H9 (cell line): Measurements from ENCODE around the gene PAMR1. TPM values are rescaled to one million over a fixed set of nuclear protein-coding genes. Genes with fewer than 3 reads are reported as not detected.

Source experiments
- DNase-seq: peaks from one replicate; pipeline ENCODE4 v3.0.0-alpha.2; 2017
- H2AFZ ChIP-seq: one replicate; pipeline ENCODE4 v1.6.1; 2013; ENCODE audit warnings: mild to moderate bottlenecking, low read length, control low read depth, moderate library complexity
- H2AK5ac ChIP-seq: 2 replicates; pipeline ENCODE4 v1.6.1; 2013; ENCODE audit warnings: low read length, control low read depth, mixed read lengths; ENCODE audit not compliant: insufficient read length
- H2BK120ac ChIP-seq: one replicate; pipeline ENCODE4 v1.6.1; 2013; ENCODE audit warnings: low read depth, mild to moderate bottlenecking, low read length, control low read depth, inconsistent platforms; ENCODE audit not compliant: poor library complexity, severe bottlenecking
- H2BK12ac ChIP-seq: 2 replicates; pipeline ENCODE4 v1.6.1; 2013; ENCODE audit warnings: low read length, control low read depth, mixed read lengths, low read depth; ENCODE audit not compliant: insufficient read length
- H2BK15ac ChIP-seq: 2 replicates; pipeline ENCODE4 v1.6.1; 2013; ENCODE audit warnings: low read depth, low read length, control low read depth
- H2BK20ac ChIP-seq: one replicate; pipeline ENCODE4 v1.6.1; 2013; ENCODE audit warnings: low read depth, mild to moderate bottlenecking, low read length, control low read depth, inconsistent platforms; ENCODE audit not compliant: poor library complexity, severe bottlenecking
- H2BK5ac ChIP-seq: 2 replicates; pipeline ENCODE4 v1.6.1; 2013; ENCODE audit warnings: low read length, control low read depth, mixed read lengths; ENCODE audit not compliant: insufficient read length
- H3K14ac ChIP-seq: 2 replicates; pipeline ENCODE4 v1.6.1; 2013; ENCODE audit warnings: low read length, control low read depth; ENCODE audit not compliant: insufficient read depth
- H3K18ac ChIP-seq: 2 replicates; pipeline ENCODE4 v1.6.1; 2013; ENCODE audit warnings: low read depth, mild to moderate bottlenecking, mixed read lengths, low read length, control low read depth; ENCODE audit not compliant: insufficient read length
- H3K23ac ChIP-seq: 2 replicates; pipeline ENCODE4 v1.6.1; 2013; ENCODE audit warnings: low read length, control low read depth, mixed read lengths, low read depth; ENCODE audit not compliant: insufficient read length
- H3K23me2 ChIP-seq: 2 replicates; pipeline ENCODE4 v1.6.1; 2013; ENCODE audit warnings: low read depth, mild to moderate bottlenecking, mixed read lengths, low read length, control low read depth; ENCODE audit not compliant: insufficient read length, poor library complexity, severe bottlenecking
- H3K27ac ChIP-seq: 2 replicates; pipeline ENCODE4 v1.5.1; 2013; ENCODE audit warnings: low read length, control low read depth, mixed read lengths, low read depth; ENCODE audit not compliant: insufficient read length
- H3K27me3 ChIP-seq: 2 replicates; pipeline ENCODE4 v1.6.1; 2013; ENCODE audit warnings: low read length, control low read depth, inconsistent platforms; ENCODE audit not compliant: insufficient read depth
- H3K4ac ChIP-seq: 2 replicates; pipeline ENCODE4 v1.6.1; 2013; ENCODE audit warnings: low read depth, mild to moderate bottlenecking, control low read depth, inconsistent platforms, low read length, moderate library complexity
- H3K4me1 ChIP-seq: 2 replicates; pipeline ENCODE4 v1.6.1; 2013; ENCODE audit warnings: low read length, control low read depth, inconsistent platforms; ENCODE audit not compliant: insufficient read depth
- H3K4me2 ChIP-seq: 2 replicates; pipeline ENCODE4 v1.6.1; 2013; ENCODE audit warnings: low read length, control low read depth, mixed read lengths; ENCODE audit not compliant: insufficient read length, insufficient read depth
- H3K56ac ChIP-seq: 2 replicates; pipeline ENCODE4 v1.6.1; 2013; ENCODE audit warnings: low read depth, mild to moderate bottlenecking, mixed read lengths, low read length, control low read depth; ENCODE audit not compliant: insufficient read length
- H3K79me1 ChIP-seq: 2 replicates; pipeline ENCODE4 v1.6.1; 2013; ENCODE audit warnings: low read depth, mild to moderate bottlenecking, moderate library complexity, low read length, control low read depth, inconsistent platforms; ENCODE audit not compliant: insufficient read depth, poor library complexity, severe bottlenecking
- H3K79me2 ChIP-seq: 2 replicates; pipeline ENCODE4 v1.6.1; 2013; ENCODE audit warnings: low read length, control low read depth, inconsistent platforms; ENCODE audit not compliant: insufficient read depth
- H3K9ac ChIP-seq: 2 replicates; pipeline ENCODE4 v1.6.1; 2013; ENCODE audit warnings: low read length, control low read depth, mixed read lengths; ENCODE audit not compliant: insufficient read length; ENCODE audit errors: extremely low read depth
- H3K9me3 ChIP-seq: one replicate; pipeline ENCODE4 v1.6.1; 2013; ENCODE audit warnings: low read depth, low read length, inconsistent platforms; ENCODE audit not compliant: control insufficient read depth
- H3T11ph ChIP-seq: one replicate; pipeline ENCODE4 v1.6.1; 2013; ENCODE audit warnings: mild to moderate bottlenecking, low read length, control low read depth, inconsistent platforms
- H4K20me1 ChIP-seq: one replicate; pipeline ENCODE4 v1.6.1; 2013; ENCODE audit not compliant: control insufficient read depth, insufficient read length, insufficient read depth
- H4K5ac ChIP-seq: 2 replicates; pipeline ENCODE4 v1.6.1; 2013; ENCODE audit warnings: low read depth, mild to moderate bottlenecking, mixed read lengths, low read length, control low read depth; ENCODE audit not compliant: insufficient read length
- H4K8ac ChIP-seq: replicated peaks from 2 replicates; pipeline ENCODE4 v1.6.1; 2013; ENCODE audit warnings: low read length, control low read depth, mixed read lengths, low read depth; ENCODE audit not compliant: insufficient read length
- H4K91ac ChIP-seq: 2 replicates; pipeline ENCODE4 v1.6.1; 2013; ENCODE audit warnings: low read depth, mild to moderate bottlenecking, moderate library complexity, mixed read lengths, low read length, control low read depth; ENCODE audit not compliant: insufficient read length
- H3K27ac Mint-ChIP-seq, 3 experiments: 2 replicates in 2 of 3; 3 replicates in 1 of 3; pipeline ENCODE4 v1.8.0; 2020 to 2021; ENCODE audit warnings: mixed read lengths in 3 of 3, mild to moderate bottlenecking in 1 of 3, moderate library complexity in 1 of 3
- H3K27me3 Mint-ChIP-seq: 2 replicates; pipeline ENCODE4 v1.8.0; 2021; ENCODE audit warnings: low read depth, mild to moderate bottlenecking, moderate library complexity, mixed read lengths
- H3K36me3 Mint-ChIP-seq, 3 experiments: 2 replicates in 2 of 3; 3 replicates in 1 of 3; pipeline ENCODE4 v1.8.0; 2020 to 2021; ENCODE audit warnings: low read depth in 3 of 3, mixed read lengths in 3 of 3; ENCODE audit not compliant: insufficient read depth in 1 of 3
- H3K4me1 Mint-ChIP-seq, 2 experiments: 2 replicates each; pipeline ENCODE4 v1.8.0; 2020; ENCODE audit warnings: mixed read lengths in 2 of 2
- H3K4me3 Mint-ChIP-seq, 2 experiments: 2 replicates in 1 of 2; 3 replicates in 1 of 2; pipeline ENCODE4 v1.8.0; 2020 to 2021; ENCODE audit warnings: mild to moderate bottlenecking in 2 of 2, mixed read lengths in 2 of 2, moderate library complexity in 1 of 2
- H3K9me3 Mint-ChIP-seq, 2 experiments: 2 replicates in 1 of 2; 3 replicates in 1 of 2; pipeline ENCODE4 v1.8.0; 2020; ENCODE audit warnings: mild to moderate bottlenecking in 2 of 2, mixed read lengths in 2 of 2, moderate library complexity in 1 of 2
- WGBS: extraction: QIAGEN DNeasy Blood & Tissue Kit; methylation state at CpG from one replicate; pipeline ENCODE4 v1.1.7; 2013; ENCODE audit warnings: missing lambda C conversion rate, low lambda C conversion rate, mixed read lengths; ENCODE audit not compliant: insufficient read length; ENCODE audit errors: extremely low coverage; 5-methylcytosine and 5-hydroxymethylcytosine counted together
- total RNA-seq: library from RNA; stranded (reverse); gene quantifications from 2 replicates; pipeline ENCODE4 v1.2.1, GENCODE V29; 2021
- TF ChIP-seq, protein P1 (sequence below): fragments of 200-600 bp; sonication (generic); conservative IDR thresholded peaks from 3 replicates; pipeline ENCODE4 v1.8.0; 2021; ENCODE audit warnings: antibody characterized with exemption, mild to moderate bottlenecking

PAMR1 gene
- total RNA-seq, 1 experiment from 2014 or later = 2.4 TPM

- Mint-ChIP-seq H3K4me1 (no peaks in the 10 kb centered on the region), H3K4me3 (no peak overlapping the region), H3K36me3 (peaks cover 0 to 25% (median 4%) of the 10 kb centered on the region in 3 experiments; a peak in 4 of 7 replicates), H3K27ac (no peak overlapping the region), H3K27me3 (peaks cover 3% of the 10 kb centered on the region), H3K9me3 (peaks cover 17 to 34% of the 10 kb centered on the region in 2 experiments)
- Histone ChIP-seq H4K5ac (no peak overlapping the region), H3K23me2 (no peaks in the 10 kb centered on the region), H3K27me3 (no peaks in the 10 kb centered on the region), H2BK15ac (no peak overlapping the region), H3K79me2 (no peaks in the 10 kb centered on the region), H3K4me2 (no peak overlapping the region), H2BK120ac (no peak overlapping the region), H3K27ac (no peak overlapping the region), H2BK5ac (no peak overlapping the region), H3K9ac (no peak overlapping the region), H3K4me1 (no peaks in the 10 kb centered on the region), H2BK12ac (no peak overlapping the region), H3K56ac (no peak overlapping the region), H4K8ac (no peak overlapping the region), H4K20me1 (no peaks in the 10 kb centered on the region), H3K14ac (no peak overlapping the region), H3K4ac (no peak overlapping the region), H3K18ac (no peak overlapping the region), H3K79me1 (no peaks in the 10 kb centered on the region), H3T11ph (no peak overlapping the region), H4K91ac (no peak overlapping the region), H2BK20ac (no peak overlapping the region), H2AK5ac (no peak overlapping the region), H3K9me3 (no peaks in the 10 kb centered on the region), H3K23ac (no peak overlapping the region), H2AFZ (no peak overlapping the region)
- TF ChIP-seq, protein P1, sequence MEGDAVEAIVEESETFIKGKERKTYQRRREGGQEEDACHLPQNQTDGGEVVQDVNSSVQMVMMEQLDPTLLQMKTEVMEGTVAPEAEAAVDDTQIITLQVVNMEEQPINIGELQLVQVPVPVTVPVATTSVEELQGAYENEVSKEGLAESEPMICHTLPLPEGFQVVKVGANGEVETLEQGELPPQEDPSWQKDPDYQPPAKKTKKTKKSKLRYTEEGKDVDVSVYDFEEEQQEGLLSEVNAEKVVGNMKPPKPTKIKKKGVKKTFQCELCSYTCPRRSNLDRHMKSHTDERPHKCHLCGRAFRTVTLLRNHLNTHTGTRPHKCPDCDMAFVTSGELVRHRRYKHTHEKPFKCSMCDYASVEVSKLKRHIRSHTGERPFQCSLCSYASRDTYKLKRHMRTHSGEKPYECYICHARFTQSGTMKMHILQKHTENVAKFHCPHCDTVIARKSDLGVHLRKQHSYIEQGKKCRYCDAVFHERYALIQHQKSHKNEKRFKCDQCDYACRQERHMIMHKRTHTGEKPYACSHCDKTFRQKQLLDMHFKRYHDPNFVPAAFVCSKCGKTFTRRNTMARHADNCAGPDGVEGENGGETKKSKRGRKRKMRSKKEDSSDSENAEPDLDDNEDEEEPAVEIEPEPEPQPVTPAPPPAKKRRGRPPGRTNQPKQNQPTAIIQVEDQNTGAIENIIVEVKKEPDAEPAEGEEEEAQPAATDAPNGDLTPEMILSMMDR = no peak
- no peak for DNase-seq
- WGBS = no CpG with 5 or more reads among the region's 4 CpGs
These were observed 23.6 kb downstream of the PAMR1 start for GRCh38 chr11:35501776-35502175.
